ENCODE measurements around the gene LHFPL6.

- TF ChIP-seq CTCF (IDR thresholded peaks at IDR 0.05; ENCODE audit: poor library complexity) (no peak), EZH2 (IDR thresholded peaks at IDR 0.05; ENCODE audit: borderline replicate concordance) (no peak)
Observed at GRCh38 chr13:39370554-39370953, 232.4 kb downstream of the LHFPL6 start.

Measured in hepatocyte (in vitro differentiated cells).